C1 segment of cervical spinal cord (tissue), 14 donors: ENCODE data around the gene VAV1.
A peak's percentile ranks its signal among the peaks of the same experiment; 100 is the strongest.
"Not testable (repeated sequence)": the region's sequence is repeated elsewhere in the genome, so short reads cannot be mapped to it uniquely, and the experiment has no call there.

ENCODE experiments used
- DNase-seq, 14 donors: peaks; one replicate each; lab custom pipeline; 2025; lab: John Stamatoyannopoulos, UW

Gene VAV1

GRCh38 chr19:6736917-6737283, 35.6 kb upstream of the VAV1 start:
- no peak for DNase-seq

GRCh38 chr19:6737284-6737872, 35.1 kb upstream of the VAV1 start, which contains the start of gene GPR108:
TSS of gene GPR108 (minus strand) at chr19:6737580. CDS start at chr19:6737576, 4 bp downstream.
- DNase-seq: peak; percentile 96 to 100 (median 99)

DNA sequence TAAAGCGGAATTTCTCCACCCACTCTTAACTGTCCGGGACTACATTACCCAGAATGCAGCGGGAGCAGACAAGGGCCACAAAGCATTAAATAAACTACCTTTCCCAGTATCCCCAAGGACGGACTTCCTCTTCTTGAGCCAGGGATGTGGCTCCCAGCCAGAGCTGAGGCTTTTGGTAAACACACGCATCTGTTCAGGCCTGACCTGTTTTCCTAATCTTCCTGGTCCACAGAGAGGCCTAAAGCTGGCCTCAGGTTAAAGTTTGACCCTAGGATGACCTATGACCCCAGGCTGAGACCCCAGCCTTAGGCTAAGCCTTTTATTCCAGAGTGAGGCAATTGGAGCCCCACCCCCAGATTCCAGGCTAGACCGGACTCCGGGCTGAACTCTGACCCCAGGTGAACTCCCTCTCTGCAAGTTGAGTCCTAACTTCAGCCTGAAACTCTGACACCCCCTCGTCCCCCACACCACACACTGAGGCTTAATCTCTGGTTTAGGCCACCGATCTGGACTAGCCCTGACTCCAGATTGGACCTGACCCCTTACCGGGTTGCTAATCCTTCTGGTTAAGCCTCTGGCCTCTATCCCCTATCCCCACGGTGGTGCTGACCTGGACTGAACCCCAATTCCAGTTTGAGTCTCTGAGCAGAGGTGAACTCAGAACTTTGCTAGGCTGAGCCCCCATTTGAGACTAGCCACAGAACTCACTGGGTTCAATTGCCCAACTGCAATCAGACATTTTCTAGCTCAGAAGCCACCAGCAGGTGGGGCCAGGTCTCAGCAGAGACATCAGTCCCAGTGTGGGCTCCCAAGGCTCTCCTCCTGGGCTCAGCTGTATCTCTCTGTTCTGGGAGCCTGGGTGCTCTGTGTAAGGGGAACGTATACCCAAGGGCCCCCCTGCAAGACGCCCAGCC, 34.4 kb upstream of the VAV1 start:
- peak in 11 of 14 donors; percentile 35 to 96 (median 63) for DNase-seq

DNA sequence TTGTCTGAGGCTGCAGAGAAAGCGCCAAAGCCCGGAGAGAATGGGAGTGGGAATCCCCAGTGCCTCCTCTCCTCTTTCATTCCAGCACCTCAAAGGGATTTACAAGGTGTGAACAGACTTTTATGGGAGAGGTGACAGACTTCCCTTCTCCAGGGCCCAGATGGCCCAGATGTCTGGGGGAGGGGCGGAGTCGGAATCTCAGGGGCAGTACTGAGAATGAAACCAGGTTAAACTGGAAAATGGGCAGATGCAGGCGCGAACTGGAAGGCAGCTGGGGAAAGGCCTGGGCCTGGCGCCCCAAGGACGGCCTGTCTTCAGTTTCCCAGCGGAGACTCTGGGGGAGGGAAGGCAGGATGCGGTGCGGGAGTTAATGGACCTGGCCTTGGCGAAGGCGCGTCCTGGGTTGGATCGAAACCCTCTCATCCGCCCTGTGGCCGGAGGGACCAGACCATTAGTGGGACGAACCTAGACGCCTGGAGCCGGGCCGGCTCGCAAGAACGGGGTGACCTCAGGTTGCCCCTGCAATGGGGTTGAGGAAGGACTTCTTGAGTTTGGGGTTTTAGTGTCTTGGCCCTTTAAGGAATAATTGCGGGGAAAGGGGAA, 33.6 kb upstream of the VAV1 start:
- DNase-seq: peak in 4 of 14 donors; percentile 46 to 65 (median 56)

DNA sequence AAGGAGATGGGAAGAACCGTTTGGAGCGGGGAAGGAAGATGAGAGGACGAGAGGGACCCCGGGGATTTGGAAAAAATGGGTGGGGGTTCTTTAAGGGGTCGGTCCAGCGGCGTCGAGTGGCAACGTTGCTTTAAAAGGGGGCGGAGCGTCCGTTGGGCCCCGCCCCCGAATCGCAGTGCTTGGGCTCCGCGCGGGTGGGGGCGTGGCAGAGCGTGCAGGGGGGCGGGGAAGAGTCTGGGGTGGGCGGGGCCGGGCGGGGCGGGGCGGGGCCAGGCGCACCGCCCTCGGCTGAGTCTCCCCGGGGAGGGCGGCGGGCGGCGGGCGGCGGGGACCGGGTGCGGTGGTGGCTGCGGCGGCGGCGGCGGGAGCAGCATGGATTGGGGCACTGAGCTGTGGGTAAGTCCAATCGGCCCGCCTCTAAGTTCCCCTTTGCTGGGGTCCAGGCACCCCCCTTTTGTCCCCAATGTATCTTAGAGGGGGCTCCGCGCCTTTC, 33.1 kb upstream of the VAV1 start, which contains the start of gene TRIP10:
Gene TRIP10 (plus strand): TSS at position 291 of the 493 bp plus-strand sequence. CDS start 82 bp downstream, at position 373.
- peak in 12 of 14 donors; percentile 22 to 84 (median 52) for DNase-seq

- peak in 1 of 14 donors; percentile 38 for DNase-seq
Observed at GRCh38 chr19:6739883-6740588, 32.5 kb upstream of the VAV1 start.

GRCh38 chr19:6740589-6741343, 31.7 kb upstream of the VAV1 start:
- peak in 4 of 14 donors; percentile 3 to 68 (median 27) for DNase-seq

- no peak for DNase-seq
Observed at GRCh38 chr19:6743066-6743465, 29.4 kb upstream of the VAV1 start.

GRCh38 chr19:6743714-6744380, 28.7 kb upstream of the VAV1 start:
- no peak for DNase-seq

DNA sequence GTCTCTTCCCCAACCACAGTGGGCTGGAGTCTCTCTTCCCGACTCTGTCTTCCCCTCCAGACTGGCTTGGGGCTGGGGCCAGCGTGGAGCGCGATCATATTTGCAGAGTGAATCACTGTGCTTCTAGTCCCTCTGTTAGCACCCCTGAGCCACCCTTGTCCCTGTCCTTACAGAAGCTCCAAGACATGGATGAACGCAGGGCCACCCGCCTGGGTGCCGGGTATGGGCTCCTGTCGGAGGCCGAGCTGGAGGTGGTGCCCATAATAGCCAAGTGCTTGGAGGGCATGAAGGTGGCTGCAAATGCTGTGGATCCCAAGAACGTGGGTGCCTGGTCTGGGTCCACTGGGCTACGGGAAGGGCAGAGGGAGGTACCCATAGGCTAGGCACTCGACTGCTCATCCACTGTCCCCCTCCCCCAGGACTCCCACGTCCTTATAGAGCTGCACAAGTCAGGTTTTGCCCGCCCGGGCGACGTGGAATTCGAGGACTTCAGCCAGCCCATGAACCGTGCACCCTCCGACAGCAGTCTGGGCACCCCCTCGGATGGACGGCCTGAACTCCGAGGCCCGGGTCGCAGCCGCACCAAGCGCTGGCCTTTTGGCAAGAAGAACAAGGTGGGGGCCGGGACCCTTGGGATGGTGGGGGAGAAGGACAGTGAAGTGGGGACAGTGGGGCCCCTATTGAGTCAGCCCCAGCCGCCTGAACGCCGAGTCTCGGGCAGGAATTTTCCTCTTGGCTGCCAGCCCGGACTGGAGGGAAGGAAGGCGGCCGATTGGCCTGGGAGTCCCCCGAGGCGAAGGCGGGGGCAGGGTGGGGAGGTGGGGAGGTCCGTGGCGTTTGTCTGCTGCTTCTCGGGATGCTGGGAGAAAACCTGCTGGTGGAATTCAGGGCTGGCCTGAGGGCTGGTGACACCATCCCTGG, 27.9 kb upstream of the VAV1 start:
- peak in 12 of 14 donors; percentile 7 to 77 (median 44) for DNase-seq

GRCh38 chr19:6745965-6746364, 26.5 kb upstream of the VAV1 start:
- DNase-seq: no peak

GRCh38 chr19:6748543-6748942, 24.0 kb upstream of the VAV1 start:
- not testable (repeated sequence) for DNase-seq

- no peak for DNase-seq
Observed at GRCh38 chr19:6750062-6750461, 22.4 kb upstream of the VAV1 start.

GRCh38 chr19:6751189-6751588, 21.3 kb upstream of the VAV1 start:
- DNase-seq: no peak

DNA sequence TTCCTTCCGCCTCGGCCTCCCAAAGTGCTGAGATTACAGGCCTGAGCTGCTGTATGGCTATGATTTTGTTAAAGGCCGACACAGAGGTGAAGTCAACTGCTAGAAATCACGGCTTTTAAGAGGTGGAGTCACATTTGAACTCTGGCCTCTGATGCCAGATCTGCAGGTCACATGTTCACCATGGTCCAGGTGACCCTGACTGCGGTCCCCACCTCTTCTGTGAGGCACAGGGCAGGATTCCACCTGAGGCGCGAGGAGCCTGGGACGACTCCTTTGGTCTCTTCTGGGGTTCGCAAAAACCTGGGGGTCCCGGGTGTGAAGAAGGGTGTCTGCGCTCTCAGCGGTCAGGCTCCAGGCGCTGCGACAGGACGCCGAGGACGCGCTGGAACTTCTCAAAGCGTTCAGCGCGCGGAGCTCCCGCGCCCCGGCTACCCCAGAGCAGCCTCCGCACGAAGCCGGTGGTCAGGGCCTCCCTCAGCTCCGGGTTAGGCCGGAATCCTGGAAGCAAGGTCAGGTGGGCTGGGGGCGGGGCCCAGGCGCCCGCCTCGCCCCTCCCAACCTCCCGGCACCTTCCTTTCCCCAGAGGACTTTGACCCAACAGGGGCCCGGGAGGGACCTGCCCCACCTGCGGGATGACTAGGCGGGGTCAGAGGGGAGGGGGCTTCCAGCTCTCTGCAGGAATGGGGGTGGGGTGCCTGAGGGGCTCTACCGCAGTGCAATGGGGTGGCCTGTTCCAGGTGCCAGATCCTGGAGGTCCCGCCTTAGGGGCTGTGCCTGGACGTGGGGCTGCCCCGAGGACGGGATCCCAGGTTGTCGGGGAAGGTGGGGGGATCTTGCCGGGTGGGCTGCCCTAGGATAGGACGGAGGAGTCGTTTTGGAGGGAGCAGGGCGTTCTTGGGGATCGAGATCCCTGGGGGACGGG, 20.0 kb upstream of the VAV1 start:
- no peak for DNase-seq

- peak in 1 of 14 donors; percentile 31 for DNase-seq
Observed at GRCh38 chr19:6753178-6754031, 19.1 kb upstream of the VAV1 start.

DNA sequence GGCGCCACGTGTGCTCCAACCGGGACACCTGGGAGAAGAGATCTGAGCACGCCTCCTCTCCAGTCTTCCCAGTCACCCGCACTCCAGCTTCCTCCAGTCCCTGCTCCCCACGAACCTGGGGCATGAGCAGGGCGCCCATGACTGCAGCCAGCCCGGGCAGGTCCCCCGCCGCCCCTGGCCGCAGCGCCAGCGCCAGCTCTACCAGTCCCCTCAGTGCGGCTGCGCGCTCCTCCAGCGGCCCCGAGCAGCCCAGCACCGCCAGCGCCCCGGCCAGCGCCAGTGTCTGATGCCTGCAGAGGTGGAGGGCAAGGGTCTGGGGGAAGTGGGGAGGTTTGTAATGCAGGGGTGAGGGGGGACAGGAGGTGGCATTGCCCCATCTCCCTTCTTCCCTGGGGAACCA, 18.4 kb upstream of the VAV1 start:
- DNase-seq: no peak
